ENCODE data around the gene INA. TPM values are rescaled to one million over a fixed set of nuclear protein-coding genes. Genes with fewer than 3 reads are reported as not detected.

Gene INA
- total RNA-seq, 1 donor from 2014 or later = 0.23 TPM

DNA sequence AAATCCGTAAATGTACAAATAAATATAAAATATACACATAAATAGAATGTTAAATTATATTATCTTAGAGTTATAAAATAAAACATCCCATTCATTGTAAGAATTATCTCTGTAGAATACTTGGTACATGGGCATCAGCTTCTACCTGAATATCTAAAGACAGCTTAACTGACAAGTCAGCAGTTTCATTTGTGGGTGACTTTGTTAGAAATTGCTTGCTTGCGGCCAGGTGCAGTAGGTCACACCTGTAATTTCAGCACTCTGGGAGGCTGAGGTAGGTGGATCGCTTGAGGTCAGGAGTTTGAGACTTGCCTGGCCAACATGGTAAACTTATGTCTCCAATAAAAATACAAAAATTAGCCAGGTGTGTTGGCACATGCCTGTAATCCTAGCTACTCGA, 59.4 kb downstream of the INA start:
- TF ChIP-seq, protein P1, sequence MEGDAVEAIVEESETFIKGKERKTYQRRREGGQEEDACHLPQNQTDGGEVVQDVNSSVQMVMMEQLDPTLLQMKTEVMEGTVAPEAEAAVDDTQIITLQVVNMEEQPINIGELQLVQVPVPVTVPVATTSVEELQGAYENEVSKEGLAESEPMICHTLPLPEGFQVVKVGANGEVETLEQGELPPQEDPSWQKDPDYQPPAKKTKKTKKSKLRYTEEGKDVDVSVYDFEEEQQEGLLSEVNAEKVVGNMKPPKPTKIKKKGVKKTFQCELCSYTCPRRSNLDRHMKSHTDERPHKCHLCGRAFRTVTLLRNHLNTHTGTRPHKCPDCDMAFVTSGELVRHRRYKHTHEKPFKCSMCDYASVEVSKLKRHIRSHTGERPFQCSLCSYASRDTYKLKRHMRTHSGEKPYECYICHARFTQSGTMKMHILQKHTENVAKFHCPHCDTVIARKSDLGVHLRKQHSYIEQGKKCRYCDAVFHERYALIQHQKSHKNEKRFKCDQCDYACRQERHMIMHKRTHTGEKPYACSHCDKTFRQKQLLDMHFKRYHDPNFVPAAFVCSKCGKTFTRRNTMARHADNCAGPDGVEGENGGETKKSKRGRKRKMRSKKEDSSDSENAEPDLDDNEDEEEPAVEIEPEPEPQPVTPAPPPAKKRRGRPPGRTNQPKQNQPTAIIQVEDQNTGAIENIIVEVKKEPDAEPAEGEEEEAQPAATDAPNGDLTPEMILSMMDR (IDR thresholded peaks at IDR 0.05; ENCODE audit: unreplicated experiment) = no peak

More for the DNA sequence above, 59.4 kb downstream of the INA start:
- H3K36me3 Mint-ChIP-seq (ENCODE audit: low read depth, unreplicated experiment) = peaks cover 8% of the 10 kb centered on the region
- H3K9me3 Mint-ChIP-seq (ENCODE audit: unreplicated experiment) = no peaks in the 10 kb centered on the region
- DNase-seq (ENCODE audit: low spot score) = no peak
- no peak overlapping the region for H3K27ac Mint-ChIP-seq (ENCODE audit: unreplicated experiment)
- H3K4me3 Mint-ChIP-seq (ENCODE audit: unreplicated experiment) = no peak overlapping the region
- H3K4me1 Mint-ChIP-seq (ENCODE audit: unreplicated experiment) = no peaks in the 10 kb centered on the region
- peaks cover 1% of the 10 kb centered on the region for H3K27me3 Mint-ChIP-seq (ENCODE audit: unreplicated experiment)

Other genes with a start within 250 kb of the INA start
- gene NT5C2, start 83.9 kb upstream of the INA start, total RNA-seq (ENCODE audit: unreplicated experiment) = 88.2 TPM
- gene RPEL1, start 31.3 kb upstream of the INA start, total RNA-seq (ENCODE audit: unreplicated experiment) = not detected
- gene PCGF6, start 74.0 kb downstream of the INA start, total RNA-seq (ENCODE audit: unreplicated experiment) = 9.4 TPM
- gene TAF5, start 90.8 kb downstream of the INA start, total RNA-seq (ENCODE audit: unreplicated experiment) = 5.7 TPM
- 283 TPM for gene ATP5MK, start 119.3 kb downstream of the INA start, total RNA-seq (ENCODE audit: unreplicated experiment)
- gene PDCD11, start 119.5 kb downstream of the INA start, total RNA-seq (ENCODE audit: unreplicated experiment) = 43.7 TPM
- 1.9 TPM for gene CALHM2, start 175.2 kb downstream of the INA start, total RNA-seq (ENCODE audit: unreplicated experiment)
- not detected for gene CALHM1, start 181.8 kb downstream of the INA start, total RNA-seq (ENCODE audit: unreplicated experiment)
- not detected for gene CALHM3, start 202.1 kb downstream of the INA start, total RNA-seq (ENCODE audit: unreplicated experiment)
- gene NEURL1, start 216.6 kb downstream of the INA start, total RNA-seq (ENCODE audit: unreplicated experiment) = 0.69 TPM